HUES6 (cell line): ENCODE results near the gene KIF20A.

ENCODE experiments used
- H3K27ac ChIP-seq: 2 replicates; pipeline ENCODE4 v1.7.0; 2013; ENCODE audit warnings: low read depth, mild to moderate bottlenecking, low read length, inconsistent platforms
- H3K27me3 ChIP-seq: 2 replicates; pipeline ENCODE4 v1.6.1; 2013; ENCODE audit warnings: low read length; ENCODE audit not compliant: control insufficient read depth, insufficient read depth
- H3K36me3 ChIP-seq: 2 replicates; pipeline ENCODE4 v1.6.1; 2013; ENCODE audit warnings: low read length; ENCODE audit not compliant: control insufficient read depth, insufficient read depth
- H3K4me1 ChIP-seq: 2 replicates; pipeline ENCODE4 v1.6.1; 2013; ENCODE audit warnings: low read length; ENCODE audit not compliant: control insufficient read depth, insufficient read depth
- H3K4me3 ChIP-seq: 2 replicates; pipeline ENCODE4 v1.5.1; 2013; ENCODE audit warnings: low read depth, low read length
- H3K9ac ChIP-seq: one replicate; pipeline ENCODE4 v1.6.1; 2013; ENCODE audit warnings: mild to moderate bottlenecking, low read length
- H3K9me3 ChIP-seq: 2 replicates; pipeline ENCODE4 v1.6.1; 2013; ENCODE audit warnings: low read depth, low read length; ENCODE audit not compliant: control insufficient read depth, insufficient read depth

The KIF20A gene

GRCh38 chr5:138157626-138158025 lies 21.3 kb upstream of the KIF20A start:
- no peaks in the 10 kb centered on the region for H3K4me1 ChIP-seq
- no peak overlapping the region for H3K9ac ChIP-seq
- no peak overlapping the region for H3K27ac ChIP-seq
- H3K36me3 ChIP-seq = peaks cover 65% of the 10 kb centered on the region
- H3K9me3 ChIP-seq = no peaks in the 10 kb centered on the region
- no peaks in the 10 kb centered on the region for H3K27me3 ChIP-seq
- H3K4me3 ChIP-seq = no peak overlapping the region

- H3K9ac ChIP-seq = no peak overlapping the region
Measured at GRCh38 chr5:138159666-138160065, 19.2 kb upstream of the KIF20A start.

GRCh38 chr5:138160706-138161105 lies 18.2 kb upstream of the KIF20A start:
- H3K27ac ChIP-seq = no peak overlapping the region
- no peaks in the 10 kb centered on the region for H3K27me3 ChIP-seq
- H3K4me1 ChIP-seq = no peaks in the 10 kb centered on the region
- no peaks in the 10 kb centered on the region for H3K9me3 ChIP-seq
- no peak overlapping the region for H3K9ac ChIP-seq
- H3K4me3 ChIP-seq = no peak overlapping the region
- peaks cover 93% of the 10 kb centered on the region for H3K36me3 ChIP-seq

More at GRCh38 chr5:138159666-138160065, 19.2 kb upstream of the KIF20A start:
- H3K36me3 ChIP-seq = peaks cover 85% of the 10 kb centered on the region
- H3K27me3 ChIP-seq = no peaks in the 10 kb centered on the region
- H3K4me1 ChIP-seq = no peaks in the 10 kb centered on the region
- H3K27ac ChIP-seq = no peak overlapping the region
- H3K4me3 ChIP-seq = no peak overlapping the region
- no peaks in the 10 kb centered on the region for H3K9me3 ChIP-seq

- no peak overlapping the region for H3K27ac ChIP-seq
- H3K9me3 ChIP-seq = no peaks in the 10 kb centered on the region
- no peak overlapping the region for H3K4me3 ChIP-seq
- peaks cover 100% of the 10 kb centered on the region for H3K36me3 ChIP-seq
- no peak overlapping the region for H3K9ac ChIP-seq
- no peaks in the 10 kb centered on the region for H3K4me1 ChIP-seq
- no peaks in the 10 kb centered on the region for H3K27me3 ChIP-seq
Measured at GRCh38 chr5:138163721-138164120, 15.2 kb upstream of the KIF20A start.

GRCh38 chr5:138169124-138169523 lies 9.8 kb upstream of the KIF20A start:
- no peak overlapping the region for H3K4me3 ChIP-seq
- H3K27ac ChIP-seq = no peak overlapping the region
- H3K27me3 ChIP-seq = no peaks in the 10 kb centered on the region
- no peaks in the 10 kb centered on the region for H3K9me3 ChIP-seq
- no peaks in the 10 kb centered on the region for H3K4me1 ChIP-seq
- peaks cover 100% of the 10 kb centered on the region for H3K36me3 ChIP-seq
- no peak overlapping the region for H3K9ac ChIP-seq

- H3K9ac ChIP-seq = no peak overlapping the region
- H3K9me3 ChIP-seq = no peaks in the 10 kb centered on the region
- H3K27ac ChIP-seq = no peak overlapping the region
- H3K36me3 ChIP-seq = peaks cover 97% of the 10 kb centered on the region
- no peaks in the 10 kb centered on the region for H3K4me1 ChIP-seq
- H3K27me3 ChIP-seq = no peaks in the 10 kb centered on the region
- H3K4me3 ChIP-seq = no peak overlapping the region
Measured at GRCh38 chr5:138170299-138170698, 8.6 kb upstream of the KIF20A start.

GRCh38 chr5:138177941-138178515 lies 884 bp upstream of the KIF20A start:
- peaks cover 55% of the 10 kb centered on the region for H3K36me3 ChIP-seq

GRCh38 chr5:138179277-138179857 lies 455 bp downstream of the KIF20A start:
- Histone ChIP-seq H3K4me3 (peak overlapping the region; percentile 75), H3K4me1 (peaks cover 4% of the 10 kb centered on the region; the same call in 1 of the 2 replicates), H3K9me3 (no peaks in the 10 kb centered on the region), H3K9ac (peak overlapping the region; percentile 84), H3K36me3 (peaks cover 55% of the 10 kb centered on the region), H3K27ac (peak overlapping the region; percentile 37), H3K27me3 (no peaks in the 10 kb centered on the region)

More at GRCh38 chr5:138177941-138178515, 884 bp upstream of the KIF20A start:
- peak overlapping the region; percentile 84 for H3K9ac ChIP-seq
- H3K4me3 ChIP-seq = peak overlapping the region; percentile 75
- peak overlapping the region; percentile 42 for H3K27ac ChIP-seq
- H3K27me3 ChIP-seq = no peaks in the 10 kb centered on the region
- H3K9me3 ChIP-seq = no peaks in the 10 kb centered on the region
- H3K4me1 ChIP-seq = peaks cover 4% of the 10 kb centered on the region; the same call in 1 of the 2 replicates

- Histone ChIP-seq H3K4me1 (peaks cover 4% of the 10 kb centered on the region; the same call in 1 of the 2 replicates), H3K27ac (no peak overlapping the region), H3K27me3 (no peaks in the 10 kb centered on the region), H3K36me3 (peaks cover 58% of the 10 kb centered on the region), H3K9me3 (no peaks in the 10 kb centered on the region), H3K9ac (peak overlapping the region; percentile 29), H3K4me3 (peak overlapping the region; percentile 75)
Measured at GRCh38 chr5:138180183-138180782, 1.4 kb downstream of the KIF20A start.

- H3K4me1 ChIP-seq = peaks cover 4% of the 10 kb centered on the region; the same call in 1 of the 2 replicates
- no peak overlapping the region for H3K27ac ChIP-seq
- H3K27me3 ChIP-seq = no peaks in the 10 kb centered on the region
- H3K9ac ChIP-seq = no peak overlapping the region
- H3K36me3 ChIP-seq = peaks cover 60% of the 10 kb centered on the region
- H3K9me3 ChIP-seq = no peaks in the 10 kb centered on the region
- H3K4me3 ChIP-seq = no peak overlapping the region
Measured at GRCh38 chr5:138180841-138181240, 1.9 kb downstream of the KIF20A start.

- Histone ChIP-seq H3K9me3 (no peaks in the 10 kb centered on the region), H3K4me3 (no peak overlapping the region), H3K27me3 (no peaks in the 10 kb centered on the region), H3K27ac (no peak overlapping the region), H3K4me1 (no peaks in the 10 kb centered on the region), H3K9ac (no peak overlapping the region), H3K36me3 (peaks cover 70% of the 10 kb centered on the region)
Measured at GRCh38 chr5:138182808-138183207, 3.9 kb downstream of the KIF20A start.
